ENCODE results near the gene MED9.
"Not testable (repeated sequence)": the region's sequence is repeated elsewhere in the genome, so short reads cannot be mapped to it uniquely, and the experiment has no call there.

- TF ChIP-seq CTCF (conservative IDR thresholded peaks at IDR 0.05 in 1 of 2, IDR thresholded peaks at IDR 0.05 in 1 of 2; ENCODE audit: low read depth in 1 of 2, low read length in 2 of 2); EZH2 (IDR thresholded peaks at IDR 0.05; ENCODE audit: low read length, missing control alignments): not testable (repeated sequence)
These were observed 10.9 kb upstream of the MED9 start for GRCh38 chr17:17465878-17466277.

Measured in fibroblast of lung (primary cell).